GM12878 (cell line): ENCODE data around the gene USP34. TPM values are rescaled to one million over a fixed set of nuclear protein-coding genes. Genes with fewer than 3 reads are reported as not detected.

Source experiments
- ATAC-seq: fragments of 200-7000 bp; cut with Tn5 transposase; 3 replicates; pipeline ENCODE4 v1.9.1; 2020; ENCODE audit warnings: mild to moderate bottlenecking, moderate library complexity
- BruUV-seq: library from RNA; stranded (reverse); fragments of 400-500 nt; replicated peaks from 2 replicates; lab custom pipeline; 2021; lab: Mats Ljungman, UMichigan
- CTCF ChIA-PET: fragments of 300-600 bp; sonication (Branson Sonifier 250); formaldehyde crosslinking; extraction: SDS; loops from one replicate; lab custom pipeline; 2021; ENCODE audit warnings: inconsistent platforms; lab: Yijun Ruan, JAX
- POLR2A ChIA-PET: fragments of 350-600 bp; formaldehyde crosslinking; extraction: SDS; loops from one replicate; lab custom pipeline; 2021; ENCODE audit warnings: inconsistent platforms; lab: Charles Lee
- RAD21 ChIA-PET: fragments of 300-600 bp; sonication (Branson Sonifier 250); formaldehyde crosslinking; loops from one replicate; lab custom pipeline; 2023; ENCODE audit warnings: antibody characterized with exemption; ENCODE audit not compliant: unreplicated experiment; lab: Charles Lee
- SMC1A ChIA-PET: fragments of 300-600 bp; sonication (Branson Sonifier 250); formaldehyde crosslinking; loops from one replicate; lab custom pipeline; 2023; ENCODE audit not compliant: unreplicated experiment, uncharacterized antibody; lab: Charles Lee
- DNase-seq: peaks from one replicate; pipeline ENCODE4 v3.0.0-alpha.2; 2011; ENCODE audit warnings: low read depth, low spot score
- FAIRE-seq: peaks from 3 replicates; lab custom pipeline; 2011; peaks lifted over from hg19 to GRCh38; lab: Jason Lieb, UNC
- H2AFZ ChIP-seq: 2 replicates; pipeline ENCODE4 v1.6.0; 2011; ENCODE audit warnings: low read depth, low read length, control low read depth; ENCODE audit not compliant: control insufficient read depth
- H3K27ac ChIP-seq: 2 replicates; pipeline ENCODE4 v1.5.1; 2011; ENCODE audit warnings: control low read depth; ENCODE audit not compliant: control insufficient read depth, insufficient read depth
- H3K27me3 ChIP-seq, 2 experiments: replicated peaks in 1 of 2; 2 replicates each; pipeline versions ENCODE4 v1.6.0 to v1.6.1; 2011; ENCODE audit warnings: low read length in 1 of 2; ENCODE audit not compliant: control insufficient read depth in 2 of 2, insufficient read depth in 2 of 2
- H3K36me3 ChIP-seq, 2 experiments: 2 replicates each; pipeline ENCODE4 v1.5.1; 2011; ENCODE audit warnings: low read length in 1 of 2; ENCODE audit not compliant: control insufficient read depth in 2 of 2, insufficient read depth in 2 of 2
- H3K4me1 ChIP-seq: 2 replicates; pipeline ENCODE4 v1.6.1; 2011; ENCODE audit warnings: mild to moderate bottlenecking, low read length, moderate library complexity, mixed read lengths; ENCODE audit not compliant: control insufficient read depth, insufficient read depth
- H3K4me2 ChIP-seq: 2 replicates; pipeline ENCODE4 v1.6.0; 2011; ENCODE audit warnings: control low read depth; ENCODE audit not compliant: control insufficient read depth, insufficient read depth
- H3K4me3 ChIP-seq: fragments of 200-600 bp; sonication (generic); 2 replicates; pipeline ENCODE4 v1.5.1; 2016
- H3K79me2 ChIP-seq: 2 replicates; pipeline ENCODE4 v1.6.0; 2011; ENCODE audit warnings: low read length; ENCODE audit not compliant: control insufficient read depth, insufficient read depth
- H3K9ac ChIP-seq: 2 replicates; pipeline ENCODE4 v1.8.0; 2011; ENCODE audit warnings: low read length, control low read depth, mixed read lengths; ENCODE audit not compliant: control insufficient read depth, insufficient read depth
- H3K9me3 ChIP-seq: replicated peaks from 3 replicates; pipeline ENCODE4 v1.5.1; 2011; ENCODE audit warnings: mild to moderate bottlenecking, low read length; ENCODE audit not compliant: control insufficient read depth, insufficient read depth
- H4K20me1 ChIP-seq: 2 replicates; pipeline ENCODE4 v1.6.0; 2011; ENCODE audit not compliant: control insufficient read depth, insufficient read depth
- CBFB ChIP-seq: IDR thresholded peaks from 2 replicates; pipeline ENCODE4 v1.6.1; 2016; ENCODE audit warnings: antibody characterized with exemption, low read depth
- CHD1 ChIP-seq: IDR thresholded peaks from 2 replicates; pipeline ENCODE4 v1.6.1; 2012; ENCODE audit warnings: low read depth, low read length, improper control_type of control experiment
- ESRRA ChIP-seq: IDR thresholded peaks from 2 replicates; pipeline ENCODE4 v1.6.1; 2012; ENCODE audit warnings: mild to moderate bottlenecking, low read length, improper control_type of control experiment
- NFXL1 ChIP-seq: fragments of 450-650 bp; IDR thresholded peaks from 2 replicates; pipeline ENCODE4 v1.6.1; 2017; ENCODE audit warnings: antibody characterized with exemption, mild to moderate bottlenecking, borderline replicate concordance
- SMARCA5 ChIP-seq: fragments of 450-650 bp; IDR thresholded peaks from 2 replicates; pipeline ENCODE4 v1.6.1; 2017; ENCODE audit warnings: mild to moderate bottlenecking
- SMC3 ChIP-seq: IDR thresholded peaks from 2 replicates; pipeline ENCODE4 v1.6.1; 2011; ENCODE audit warnings: low read length, improper control_type of control experiment, borderline replicate concordance
- SP1 ChIP-seq: IDR thresholded peaks from one replicate; pipeline ENCODE4 v1.6.1; 2011; ENCODE audit warnings: low read depth, low read length
- ZZZ3 ChIP-seq: IDR thresholded peaks from 2 replicates; pipeline ENCODE4 v1.6.1; 2011; ENCODE audit warnings: low read depth; ENCODE audit not compliant: control insufficient read depth, insufficient read length
- WGBS: methylation state at CpG from one replicate; pipeline ENCODE4 v1.1.6; 2016; ENCODE audit warnings: low lambda C conversion rate; ENCODE audit not compliant: insufficient replicate concordance, insufficient coverage; ENCODE audit errors: missing lambda C conversion rate; 5-methylcytosine and 5-hydroxymethylcytosine counted together
- in situ Hi-C: fragments of 300-500 bp; cut with MboI; formaldehyde crosslinking; loops from 9 replicates; pipeline ENCODE4 v1.14.3; 2018; ENCODE audit warnings: mixed read lengths
- intact Hi-C: fragments of 100-400 bp; cut with micrococcal nuclease; formaldehyde crosslinking; loops from one replicate; pipeline ENCODE4 v1.14.2; 2022; ENCODE audit not compliant: unreplicated experiment
- polyA plus RNA-seq, 11 experiments: library from polyadenylated mRNA; depleted of rRNA in 4 of 11; unstranded in 6 of 11; stranded (reverse) in 5 of 11; fragments of >200 nt; fragmentation: Nextera tagmentation in 4 of 11; fragmentation: Illumina TruSeq in 1 of 11; extraction: Ambion mirVana in 4 of 11; extraction: Trizol in 1 of 11; gene quantifications; 1 replicate in 1 of 11; 2 replicates in 10 of 11; pipeline versions ENCODE4 v1.2.1 to v1.2.3, GENCODE V29; 2011 to 2016; ENCODE audit warnings: inconsistent platforms in 2 of 11, missing spikeins in 2 of 11, low read depth in 1 of 11
- total RNA-seq, 4 experiments: library from RNA; depleted of rRNA in 3 of 4; stranded (reverse); fragments of >200 nt in 3 of 4; fragmentation: Illumina TruSeq in 1 of 4; extraction: Trizol in 1 of 4; gene quantifications; 2 replicates each; pipeline versions ENCODE4 v1.2.1 to v1.2.3, GENCODE V29; 2013 to 2021
- TF ChIP-seq, protein P1 (sequence below): fragments of 450-650 bp; formaldehyde crosslinking; IDR thresholded peaks from 2 replicates; pipeline ENCODE4 v1.4.0; 2022; ENCODE audit warnings: mild to moderate bottlenecking, moderate library complexity
- TF ChIP-seq, protein P2 (sequence below): IDR thresholded peaks from 2 replicates; pipeline ENCODE4 v1.6.1; 2011; ENCODE audit warnings: borderline replicate concordance, low read depth, mild to moderate bottlenecking, moderate library complexity, low read length; ENCODE audit not compliant: insufficient read depth, poor library complexity, severe bottlenecking
- TF ChIP-seq, protein P3 (sequence below): fragments of 450-650 bp; conservative IDR thresholded peaks from 2 replicates; pipeline ENCODE4 v1.6.1; 2017; ENCODE audit warnings: mild to moderate bottlenecking, moderate library complexity
- TF ChIP-seq, protein P4 (sequence below): fragments of 450-650 bp; IDR thresholded peaks from 2 replicates; pipeline ENCODE4 v1.6.1; 2017; ENCODE audit warnings: antibody characterized with exemption, mild to moderate bottlenecking, moderate library complexity

Gene USP34
- total and polyA plus RNA-seq, 10 of the 15 experiments (the other 5 are each of a cell fraction or from before 2014, with no cell fraction given): 26.2 to 106 (median 62.1) TPM

DNA sequence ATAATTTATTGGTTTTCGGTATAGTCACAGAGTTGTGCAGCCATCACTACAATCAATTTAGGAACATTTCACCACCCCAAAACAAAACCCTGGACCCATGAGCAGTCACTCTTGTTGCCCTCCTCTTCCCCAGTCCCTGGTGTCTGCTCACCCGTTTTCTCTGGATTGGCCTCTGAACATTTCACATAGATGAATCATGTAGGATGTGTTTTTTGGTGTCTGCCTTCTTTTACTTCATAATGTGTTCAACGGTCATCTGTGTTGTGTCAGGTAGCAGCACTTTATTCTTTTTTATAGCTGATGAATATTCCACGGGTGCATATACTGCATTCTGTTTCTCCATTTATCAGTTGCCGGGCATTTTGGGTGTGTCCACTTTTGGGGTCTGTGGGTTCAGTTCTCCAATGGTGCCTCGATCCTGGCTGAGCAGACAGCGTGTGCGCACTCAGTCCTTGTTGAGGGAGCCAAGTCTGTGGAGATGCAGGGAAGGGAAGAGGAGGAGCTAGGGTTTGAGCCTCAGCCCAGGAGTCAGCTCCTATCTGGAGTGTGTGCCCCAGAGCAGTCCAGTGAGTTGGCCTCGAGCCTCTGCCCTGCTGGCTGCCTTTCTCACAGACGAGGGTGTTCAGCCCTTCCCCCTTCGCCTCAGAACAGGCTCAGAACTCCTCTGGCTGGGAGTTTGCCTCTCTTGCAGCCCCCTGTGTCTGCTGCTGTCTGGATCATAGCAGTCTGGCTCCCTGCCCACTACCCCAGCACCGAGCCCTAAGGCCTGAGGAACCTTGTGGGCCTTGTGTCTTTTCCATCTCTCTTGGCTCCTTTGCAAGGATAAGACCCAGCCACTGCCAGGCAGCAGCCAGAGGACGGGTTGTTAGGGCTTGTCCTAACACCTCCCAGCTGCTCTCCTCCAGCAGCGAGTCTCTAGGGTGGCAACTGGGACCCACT is 290.9 kb downstream of the USP34 start:
- Histone ChIP-seq H3K79me2 (peaks cover 52% of the 10 kb centered on the region), H3K9ac (peak overlapping the region; percentile 91; the same call in 1 of the 2 replicates), H3K36me3 (peaks cover 7 to 16% of the 10 kb centered on the region in 2 experiments), H3K4me3 (peak overlapping the region; percentile 99), H3K27me3 (no peaks in the 10 kb centered on the region), H3K27ac (no peak overlapping the region), H3K4me2 (peak overlapping the region; percentile 96), H4K20me1 (no peaks in the 10 kb centered on the region), H3K4me1 (peaks cover 14% of the 10 kb centered on the region), H2AFZ (no peak overlapping the region), H3K9me3 (no peaks in the 10 kb centered on the region)
- ChIA-PET POLR2A (interaction anchor here (0.5 to 2.4 kb wide), 2 partner anchors 35 to 864 kb away, joined by 5 to 10 read pairs; no protein-coding TSS in a partner anchor), RAD21 (no interaction called here), SMC1A (interaction anchor here (0.7 to 3.3 kb wide), 6 partner anchors 9 to 386 kb away, joined by 3 to 10 read pairs (median 3); partner anchors contain the start of gene REL), CTCF (interaction anchor here (1.5 to 2.4 kb wide), 3 partner anchors 35 to 181 kb away, joined by 3 to 10 read pairs (median 5); no protein-coding TSS in a partner anchor)
- BruUV-seq: no TSS peak
- in situ Hi-C loops (no loop called here), intact Hi-C loops (loop anchor here (5.0 to 10.0 kb wide), 2 partner anchors 298 to 385 kb away; partner anchors contain the start of gene REL)
- DNase-seq (no peak), ATAC-seq (no peak), FAIRE-seq (no peak)
- WGBS: 83% methylated on average over 14 of the region's 14 CpGs
- TF ChIP-seq NFXL1 (no peak), ESRRA (no peak), CHD1 (no peak), SMC3 (no peak), SP1 (no peak), CBFB (no peak), SMARCA5 (no peak), ZZZ3 (no peak)
- TF ChIP-seq, protein P1, sequence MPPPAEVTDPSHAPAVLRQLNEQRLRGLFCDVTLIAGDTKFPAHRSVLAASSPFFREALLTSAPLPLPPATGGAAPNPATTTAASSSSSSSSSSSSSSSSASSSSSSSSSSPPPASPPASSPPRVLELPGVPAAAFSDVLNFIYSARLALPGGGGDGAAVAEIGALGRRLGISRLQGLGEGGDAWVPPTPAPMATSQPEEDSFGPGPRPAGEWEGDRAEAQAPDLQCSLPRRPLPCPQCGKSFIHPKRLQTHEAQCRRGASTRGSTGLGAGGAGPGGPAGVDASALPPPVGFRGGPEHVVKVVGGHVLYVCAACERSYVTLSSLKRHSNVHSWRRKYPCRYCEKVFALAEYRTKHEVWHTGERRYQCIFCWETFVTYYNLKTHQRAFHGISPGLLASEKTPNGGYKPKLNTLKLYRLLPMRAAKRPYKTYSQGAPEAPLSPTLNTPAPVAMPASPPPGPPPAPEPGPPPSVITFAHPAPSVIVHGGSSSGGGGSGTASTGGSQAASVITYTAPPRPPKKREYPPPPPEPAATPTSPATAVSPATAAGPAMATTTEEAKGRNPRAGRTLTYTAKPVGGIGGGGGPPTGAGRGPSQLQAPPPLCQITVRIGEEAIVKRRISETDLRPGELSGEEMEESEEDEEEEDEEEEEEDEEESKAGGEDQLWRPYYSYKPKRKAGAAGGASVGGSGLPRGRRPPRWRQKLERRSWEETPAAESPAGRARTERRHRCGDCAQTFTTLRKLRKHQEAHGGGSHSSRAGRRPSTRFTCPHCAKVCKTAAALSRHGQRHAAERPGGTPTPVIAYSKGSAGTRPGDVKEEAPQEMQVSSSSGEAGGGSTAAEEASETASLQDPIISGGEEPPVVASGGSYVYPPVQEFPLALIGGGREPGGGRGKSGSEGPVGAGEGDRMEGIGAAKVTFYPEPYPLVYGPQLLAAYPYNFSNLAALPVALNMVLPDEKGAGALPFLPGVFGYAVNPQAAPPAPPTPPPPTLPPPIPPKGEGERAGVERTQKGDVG (CRISPR knock-in tag): no peak
- TF ChIP-seq, protein P2, sequence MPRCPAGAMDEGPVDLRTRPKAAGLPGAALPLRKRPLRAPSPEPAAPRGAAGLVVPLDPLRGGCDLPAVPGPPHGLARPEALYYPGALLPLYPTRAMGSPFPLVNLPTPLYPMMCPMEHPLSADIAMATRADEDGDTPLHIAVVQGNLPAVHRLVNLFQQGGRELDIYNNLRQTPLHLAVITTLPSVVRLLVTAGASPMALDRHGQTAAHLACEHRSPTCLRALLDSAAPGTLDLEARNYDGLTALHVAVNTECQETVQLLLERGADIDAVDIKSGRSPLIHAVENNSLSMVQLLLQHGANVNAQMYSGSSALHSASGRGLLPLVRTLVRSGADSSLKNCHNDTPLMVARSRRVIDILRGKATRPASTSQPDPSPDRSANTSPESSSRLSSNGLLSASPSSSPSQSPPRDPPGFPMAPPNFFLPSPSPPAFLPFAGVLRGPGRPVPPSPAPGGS: no peak
- TF ChIP-seq, protein P3, sequence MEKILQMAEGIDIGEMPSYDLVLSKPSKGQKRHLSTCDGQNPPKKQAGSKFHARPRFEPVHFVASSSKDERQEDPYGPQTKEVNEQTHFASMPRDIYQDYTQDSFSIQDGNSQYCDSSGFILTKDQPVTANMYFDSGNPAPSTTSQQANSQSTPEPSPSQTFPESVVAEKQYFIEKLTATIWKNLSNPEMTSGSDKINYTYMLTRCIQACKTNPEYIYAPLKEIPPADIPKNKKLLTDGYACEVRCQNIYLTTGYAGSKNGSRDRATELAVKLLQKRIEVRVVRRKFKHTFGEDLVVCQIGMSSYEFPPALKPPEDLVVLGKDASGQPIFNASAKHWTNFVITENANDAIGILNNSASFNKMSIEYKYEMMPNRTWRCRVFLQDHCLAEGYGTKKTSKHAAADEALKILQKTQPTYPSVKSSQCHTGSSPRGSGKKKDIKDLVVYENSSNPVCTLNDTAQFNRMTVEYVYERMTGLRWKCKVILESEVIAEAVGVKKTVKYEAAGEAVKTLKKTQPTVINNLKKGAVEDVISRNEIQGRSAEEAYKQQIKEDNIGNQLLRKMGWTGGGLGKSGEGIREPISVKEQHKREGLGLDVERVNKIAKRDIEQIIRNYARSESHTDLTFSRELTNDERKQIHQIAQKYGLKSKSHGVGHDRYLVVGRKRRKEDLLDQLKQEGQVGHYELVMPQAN: no peak
- TF ChIP-seq, protein P4, sequence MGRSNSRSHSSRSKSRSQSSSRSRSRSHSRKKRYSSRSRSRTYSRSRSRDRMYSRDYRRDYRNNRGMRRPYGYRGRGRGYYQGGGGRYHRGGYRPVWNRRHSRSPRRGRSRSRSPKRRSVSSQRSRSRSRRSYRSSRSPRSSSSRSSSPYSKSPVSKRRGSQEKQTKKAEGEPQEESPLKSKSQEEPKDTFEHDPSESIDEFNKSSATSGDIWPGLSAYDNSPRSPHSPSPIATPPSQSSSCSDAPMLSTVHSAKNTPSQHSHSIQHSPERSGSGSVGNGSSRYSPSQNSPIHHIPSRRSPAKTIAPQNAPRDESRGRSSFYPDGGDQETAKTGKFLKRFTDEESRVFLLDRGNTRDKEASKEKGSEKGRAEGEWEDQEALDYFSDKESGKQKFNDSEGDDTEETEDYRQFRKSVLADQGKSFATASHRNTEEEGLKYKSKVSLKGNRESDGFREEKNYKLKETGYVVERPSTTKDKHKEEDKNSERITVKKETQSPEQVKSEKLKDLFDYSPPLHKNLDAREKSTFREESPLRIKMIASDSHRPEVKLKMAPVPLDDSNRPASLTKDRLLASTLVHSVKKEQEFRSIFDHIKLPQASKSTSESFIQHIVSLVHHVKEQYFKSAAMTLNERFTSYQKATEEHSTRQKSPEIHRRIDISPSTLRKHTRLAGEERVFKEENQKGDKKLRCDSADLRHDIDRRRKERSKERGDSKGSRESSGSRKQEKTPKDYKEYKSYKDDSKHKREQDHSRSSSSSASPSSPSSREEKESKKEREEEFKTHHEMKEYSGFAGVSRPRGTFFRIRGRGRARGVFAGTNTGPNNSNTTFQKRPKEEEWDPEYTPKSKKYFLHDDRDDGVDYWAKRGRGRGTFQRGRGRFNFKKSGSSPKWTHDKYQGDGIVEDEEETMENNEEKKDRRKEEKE: no peak
